GM21619 (cell line): ENCODE results near the gene ANO6.
"Not testable (repeated sequence)": the region's sequence is repeated elsewhere in the genome, so short reads cannot be mapped to it uniquely, and the experiment has no call there.

Experiments used
- ATAC-seq: cut with Tn5 transposase; IDR thresholded peaks from one replicate; pipeline ENCODE4 v1.9.1; 2021; ENCODE audit not compliant: unreplicated experiment

ANO6 gene

GRCh38 chr12:45304514-45305178, 88.8 kb downstream of the ANO6 start:
- no peak for ATAC-seq

- no peak for ATAC-seq
Measured at GRCh38 chr12:45305907-45306306, 90.0 kb downstream of the ANO6 start.

GRCh38 chr12:45309836-45310626, 94.1 kb downstream of the ANO6 start:
- peak; percentile 58 for ATAC-seq

GRCh38 chr12:45310627-45310968, 94.7 kb downstream of the ANO6 start:
- no peak for ATAC-seq

- ATAC-seq = no peak
Measured at GRCh38 chr12:45312012-45312411, 96.1 kb downstream of the ANO6 start.

- ATAC-seq = no peak
Measured at GRCh38 chr12:45314770-45315169, 98.9 kb downstream of the ANO6 start.

GRCh38 chr12:45315462-45315861, 99.6 kb downstream of the ANO6 start:
- ATAC-seq = no peak

- not testable (repeated sequence) for ATAC-seq
Measured at GRCh38 chr12:45317261-45317660, 101.4 kb downstream of the ANO6 start.

- ATAC-seq = no peak
Measured at GRCh38 chr12:45322810-45323209, 106.9 kb downstream of the ANO6 start.

GRCh38 chr12:45324391-45324790, 108.5 kb downstream of the ANO6 start:
- ATAC-seq = no peak

GRCh38 chr12:45326358-45326975, 110.6 kb downstream of the ANO6 start:
- ATAC-seq = no peak

- ATAC-seq = no peak
Measured at GRCh38 chr12:45327823-45328383, 112.0 kb downstream of the ANO6 start.

- no peak for ATAC-seq
Measured at GRCh38 chr12:45329238-45329637, 113.3 kb downstream of the ANO6 start.

- ATAC-seq = no peak
Measured at GRCh38 chr12:45329702-45330101, 113.8 kb downstream of the ANO6 start.

- ATAC-seq = peak; percentile 66
Measured at GRCh38 chr12:45331552-45331951, 115.7 kb downstream of the ANO6 start.

GRCh38 chr12:45334396-45334795, 118.5 kb downstream of the ANO6 start:
- ATAC-seq = no peak

- ATAC-seq = no peak
Measured at GRCh38 chr12:45336331-45336730, 120.4 kb downstream of the ANO6 start.

- ATAC-seq = no peak
Measured at GRCh38 chr12:45336762-45337596, 121.1 kb downstream of the ANO6 start.

GRCh38 chr12:45337835-45338234, 121.9 kb downstream of the ANO6 start:
- no peak for ATAC-seq

- no peak for ATAC-seq
Measured at GRCh38 chr12:45338272-45338671, 122.4 kb downstream of the ANO6 start.

GRCh38 chr12:45339035-45339434, 123.1 kb downstream of the ANO6 start:
- ATAC-seq = no peak
